Measurements from ENCODE around the gene EPS8.

GRCh38 chr12:15818418-15818817, 29.2 kb upstream of the EPS8 start:
- TF ChIP-seq, protein P1, sequence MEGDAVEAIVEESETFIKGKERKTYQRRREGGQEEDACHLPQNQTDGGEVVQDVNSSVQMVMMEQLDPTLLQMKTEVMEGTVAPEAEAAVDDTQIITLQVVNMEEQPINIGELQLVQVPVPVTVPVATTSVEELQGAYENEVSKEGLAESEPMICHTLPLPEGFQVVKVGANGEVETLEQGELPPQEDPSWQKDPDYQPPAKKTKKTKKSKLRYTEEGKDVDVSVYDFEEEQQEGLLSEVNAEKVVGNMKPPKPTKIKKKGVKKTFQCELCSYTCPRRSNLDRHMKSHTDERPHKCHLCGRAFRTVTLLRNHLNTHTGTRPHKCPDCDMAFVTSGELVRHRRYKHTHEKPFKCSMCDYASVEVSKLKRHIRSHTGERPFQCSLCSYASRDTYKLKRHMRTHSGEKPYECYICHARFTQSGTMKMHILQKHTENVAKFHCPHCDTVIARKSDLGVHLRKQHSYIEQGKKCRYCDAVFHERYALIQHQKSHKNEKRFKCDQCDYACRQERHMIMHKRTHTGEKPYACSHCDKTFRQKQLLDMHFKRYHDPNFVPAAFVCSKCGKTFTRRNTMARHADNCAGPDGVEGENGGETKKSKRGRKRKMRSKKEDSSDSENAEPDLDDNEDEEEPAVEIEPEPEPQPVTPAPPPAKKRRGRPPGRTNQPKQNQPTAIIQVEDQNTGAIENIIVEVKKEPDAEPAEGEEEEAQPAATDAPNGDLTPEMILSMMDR (IDR thresholded peaks at IDR 0.05), result no peak
- TF ChIP-seq ZFX (IDR thresholded peaks at IDR 0.05; ENCODE audit: borderline replicate concordance), result no peak

Data from 22Rv1 (cell line).